Peyer's patch (tissue), 4 donors: Measurements from ENCODE around the gene MORC4. TPM values are rescaled to one million over a fixed set of nuclear protein-coding genes. Genes with fewer than 3 reads are reported as not detected.

Experiments
- DNase-seq, 3 donors: peaks; one replicate each; pipeline ENCODE4 v3.0.0-alpha.2; 2017 to 2019
- H3K27ac ChIP-seq, 4 donors: fragments of 200-600 bp; sonication (generic); one replicate each; pipeline ENCODE4 v1.5.1; 2016 to 2019
- H3K27me3 ChIP-seq, 2 donors: fragments of 200-600 bp; sonication (generic); one replicate each; pipeline ENCODE4 v1.5.1; 2019
- H3K36me3 ChIP-seq, 3 donors: fragments of 200-600 bp; sonication (generic); one replicate each; pipeline ENCODE4 v1.5.1; 2016 to 2019
- H3K4me1 ChIP-seq, 4 donors: fragments of 200-600 bp; sonication (generic); one replicate each; pipeline ENCODE4 v1.5.1; 2016 to 2019
- H3K4me3 ChIP-seq, 4 donors: fragments of 200-600 bp; sonication (generic); 1 replicate in 3 of 4; 2 replicates in 1 of 4; pipeline ENCODE4 v1.5.1; 2016 to 2019; ENCODE audit warnings: mild to moderate bottlenecking in 1 of 4
- H3K9me3 ChIP-seq, 4 donors: fragments of 200-600 bp; sonication (generic); one replicate each; pipeline ENCODE4 v1.5.1; 2016 to 2019; ENCODE audit warnings: mild to moderate bottlenecking in 1 of 4
- POLR2A ChIP-seq, 2 donors: fragments of 450-650 bp; IDR thresholded peaks; one replicate each; pipeline ENCODE4 v1.5.1; 2017; ENCODE audit warnings: antibody characterized with exemption in 2 of 2, mild to moderate bottlenecking in 2 of 2, moderate library complexity in 2 of 2
- total RNA-seq, 4 donors: library from RNA; depleted of rRNA; stranded (reverse); fragments of >200 nt; gene quantifications; one replicate each; pipeline ENCODE4 v1.1.0, GENCODE V29; 2016
- TF ChIP-seq, protein P1 (sequence below), 6 experiments: fragments of 450-650 bp in 4 of 6; fragments of 200-600 bp in 2 of 6; sonication (generic) in 1 of 6; IDR thresholded peaks; one replicate each; pipeline ENCODE4 v1.5.1; 2017 to 2019; ENCODE audit warnings: antibody characterized with exemption in 6 of 6, mild to moderate bottlenecking in 3 of 6, moderate library complexity in 1 of 6

MORC4 gene
- total RNA-seq, 4 donors from 2014 or later: 5.9 to 47.9 (median 10.4) TPM

DNA sequence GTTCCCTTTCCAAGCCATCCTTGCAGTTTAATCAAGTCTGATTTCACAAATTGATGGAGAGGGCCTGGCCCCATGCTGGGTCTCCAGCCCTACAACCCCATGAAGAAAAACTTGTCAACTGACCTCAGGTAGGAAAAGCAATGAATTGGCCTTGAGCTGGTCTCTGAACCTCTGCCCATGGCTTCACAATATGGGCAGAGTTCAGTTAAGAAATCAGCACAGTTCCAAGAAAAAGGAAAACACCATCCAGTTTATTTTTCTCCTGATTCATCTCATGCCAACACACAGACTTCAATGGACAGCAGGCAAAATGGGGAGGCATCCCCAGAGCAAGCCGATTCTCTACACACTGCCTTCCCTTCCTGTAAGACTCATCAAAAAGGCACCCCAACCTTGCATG, 100.2 kb downstream of the MORC4 start:
- Histone ChIP-seq H3K27me3 (no peaks in the 10 kb centered on the region), H3K27ac (no peak overlapping the region), H3K4me3 (no peak overlapping the region), H3K36me3 (no peaks in the 10 kb centered on the region), H3K4me1 (peaks cover 0 to 3% (median 0%) of the 10 kb centered on the region in 4 donors), H3K9me3 (no peaks in the 10 kb centered on the region)
- TF ChIP-seq, protein P1, sequence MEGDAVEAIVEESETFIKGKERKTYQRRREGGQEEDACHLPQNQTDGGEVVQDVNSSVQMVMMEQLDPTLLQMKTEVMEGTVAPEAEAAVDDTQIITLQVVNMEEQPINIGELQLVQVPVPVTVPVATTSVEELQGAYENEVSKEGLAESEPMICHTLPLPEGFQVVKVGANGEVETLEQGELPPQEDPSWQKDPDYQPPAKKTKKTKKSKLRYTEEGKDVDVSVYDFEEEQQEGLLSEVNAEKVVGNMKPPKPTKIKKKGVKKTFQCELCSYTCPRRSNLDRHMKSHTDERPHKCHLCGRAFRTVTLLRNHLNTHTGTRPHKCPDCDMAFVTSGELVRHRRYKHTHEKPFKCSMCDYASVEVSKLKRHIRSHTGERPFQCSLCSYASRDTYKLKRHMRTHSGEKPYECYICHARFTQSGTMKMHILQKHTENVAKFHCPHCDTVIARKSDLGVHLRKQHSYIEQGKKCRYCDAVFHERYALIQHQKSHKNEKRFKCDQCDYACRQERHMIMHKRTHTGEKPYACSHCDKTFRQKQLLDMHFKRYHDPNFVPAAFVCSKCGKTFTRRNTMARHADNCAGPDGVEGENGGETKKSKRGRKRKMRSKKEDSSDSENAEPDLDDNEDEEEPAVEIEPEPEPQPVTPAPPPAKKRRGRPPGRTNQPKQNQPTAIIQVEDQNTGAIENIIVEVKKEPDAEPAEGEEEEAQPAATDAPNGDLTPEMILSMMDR (IDR thresholded peaks at IDR 0.05): no peak
- TF ChIP-seq POLR2A (IDR thresholded peaks at IDR 0.05): no peak
- DNase-seq: no peak

DNA sequence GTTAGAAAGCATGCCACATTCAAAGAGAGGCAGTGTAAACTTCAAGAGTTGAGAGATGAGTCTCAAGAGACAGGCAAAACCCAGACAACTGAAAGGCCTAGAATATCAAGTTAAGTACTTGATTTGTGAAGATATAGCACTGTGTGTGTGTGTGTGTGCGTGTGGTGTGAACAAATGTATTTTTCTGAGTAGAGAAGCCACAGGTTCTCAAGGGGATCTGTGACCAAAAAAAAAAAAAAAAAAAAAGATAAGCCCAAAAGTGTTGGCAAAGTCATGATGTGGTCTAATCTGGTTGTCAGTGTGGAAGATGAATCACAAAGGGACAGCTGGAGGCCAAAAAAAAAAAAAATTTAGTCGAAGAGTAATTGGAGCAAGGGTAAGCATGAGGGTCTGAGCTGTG, 100.7 kb downstream of the MORC4 start:
- TF ChIP-seq POLR2A (IDR thresholded peaks at IDR 0.05): no peak
- TF ChIP-seq, protein P1 (IDR thresholded peaks at IDR 0.05): no peak
- no peak for DNase-seq

GRCh38 chrX:106898462-106898861, 101.5 kb downstream of the MORC4 start:
- H3K4me1 ChIP-seq: peaks cover 0 to 7% (median 0%) of the 10 kb centered on the region in 4 donors
- no peak for DNase-seq
- H3K27me3 ChIP-seq: no peaks in the 10 kb centered on the region
- TF ChIP-seq POLR2A (IDR thresholded peaks at IDR 0.05): no peak
- TF ChIP-seq, protein P1 (IDR thresholded peaks at IDR 0.05): peak in 4 of 6 experiments; percentile 11 to 73 (median 58)
- no peak overlapping the region for H3K27ac ChIP-seq
- H3K36me3 ChIP-seq: no peaks in the 10 kb centered on the region
- no peak overlapping the region for H3K4me3 ChIP-seq
- H3K9me3 ChIP-seq: no peaks in the 10 kb centered on the region

More for the DNA sequence above, 100.7 kb downstream of the MORC4 start:
- Histone ChIP-seq H3K36me3 (no peaks in the 10 kb centered on the region), H3K9me3 (no peaks in the 10 kb centered on the region), H3K27ac (no peak overlapping the region), H3K4me1 (peaks cover 0 to 7% (median 0%) of the 10 kb centered on the region in 4 donors), H3K4me3 (no peak overlapping the region), H3K27me3 (no peaks in the 10 kb centered on the region)

DNA sequence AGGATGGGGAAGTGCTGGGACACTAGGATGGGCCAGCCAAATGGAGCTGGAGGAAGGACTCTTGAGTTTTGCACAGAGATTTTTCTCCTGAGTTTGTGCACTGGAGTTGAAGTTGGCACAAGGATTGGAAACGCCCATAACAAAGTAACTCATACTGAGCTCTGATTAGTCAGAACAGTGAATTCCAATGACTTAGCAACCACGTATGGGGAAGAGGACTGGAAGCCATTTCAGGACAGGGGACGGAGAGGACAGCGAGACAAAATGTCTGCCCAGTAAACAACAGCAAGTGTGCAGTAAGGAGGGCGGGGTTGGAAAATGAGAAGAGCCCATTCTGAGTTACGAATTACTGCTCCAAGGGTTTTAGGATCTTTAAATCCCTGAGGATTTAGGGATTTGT, 102.8 kb downstream of the MORC4 start:
- TF ChIP-seq, protein P1 (IDR thresholded peaks at IDR 0.05): no peak
- TF ChIP-seq POLR2A (IDR thresholded peaks at IDR 0.05): no peak
- no peak for DNase-seq
- Histone ChIP-seq H3K4me3 (no peak overlapping the region), H3K36me3 (no peaks in the 10 kb centered on the region), H3K4me1 (peaks cover 0 to 7% (median 0%) of the 10 kb centered on the region in 4 donors), H3K27me3 (no peaks in the 10 kb centered on the region), H3K27ac (no peak overlapping the region), H3K9me3 (no peaks in the 10 kb centered on the region)

GRCh38 chrX:106894978-106895452, 105.0 kb downstream of the MORC4 start:
- no peak overlapping the region for H3K4me3 ChIP-seq
- no peak for TF ChIP-seq POLR2A (IDR thresholded peaks at IDR 0.05)
- H3K27ac ChIP-seq: no peak overlapping the region
- DNase-seq: no peak
- H3K36me3 ChIP-seq: no peaks in the 10 kb centered on the region
- peaks cover 0 to 7% (median 0%) of the 10 kb centered on the region in 4 donors for H3K4me1 ChIP-seq
- no peaks in the 10 kb centered on the region for H3K9me3 ChIP-seq
- H3K27me3 ChIP-seq: no peaks in the 10 kb centered on the region

DNA sequence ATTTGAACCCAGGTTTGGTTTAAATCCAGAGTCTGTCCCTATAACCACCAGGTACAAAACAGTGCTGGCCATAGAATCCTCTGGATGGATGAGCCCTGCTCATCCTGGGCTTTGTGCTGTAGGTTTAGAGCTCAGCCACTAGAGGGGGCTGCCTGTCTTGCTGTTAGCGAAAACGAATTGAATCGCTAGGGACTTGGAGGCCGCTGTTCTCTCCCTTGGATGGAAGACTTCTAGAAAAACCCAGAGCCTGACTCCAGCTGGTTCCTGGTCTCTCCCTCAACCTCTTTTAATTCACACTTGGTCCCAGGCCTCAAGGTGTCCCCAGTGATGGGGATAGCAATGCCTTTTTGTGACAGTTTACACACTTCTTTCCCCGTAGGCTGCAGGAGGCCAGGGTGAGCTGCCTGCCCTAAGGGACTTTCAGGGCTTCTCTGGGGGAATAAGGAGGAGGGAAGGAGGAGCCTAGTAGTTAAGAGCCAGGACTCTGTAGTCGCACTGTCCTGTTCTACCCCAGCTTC, 105.6 kb downstream of the MORC4 start:
- Histone ChIP-seq H3K4me3 (no peak overlapping the region), H3K27me3 (no peaks in the 10 kb centered on the region), H3K9me3 (no peaks in the 10 kb centered on the region), H3K27ac (no peak overlapping the region), H3K4me1 (peaks cover 0 to 7% (median 0%) of the 10 kb centered on the region in 4 donors), H3K36me3 (no peaks in the 10 kb centered on the region)
- peak in 2 of 3 donors; percentile 54 to 72 for DNase-seq
- TF ChIP-seq POLR2A (IDR thresholded peaks at IDR 0.05): no peak
- TF ChIP-seq, protein P1 (IDR thresholded peaks at IDR 0.05): peak in 5 of 6 experiments; percentile 22 to 73 (median 66)
